PC-3 (cell line): Measurements from ENCODE around the gene DGKD. TPM values are rescaled to one million over a fixed set of nuclear protein-coding genes. Genes with fewer than 3 reads are reported as not detected.
A peak's percentile ranks its signal among the peaks of the same experiment; 100 is the strongest.

Source experiments
- ATAC-seq: fragments of 200-7000 bp; cut with Tn5 transposase; 2 replicates; pipeline ENCODE4 v1.9.1; 2020; ENCODE audit warnings: mild to moderate bottlenecking, moderate library complexity
- BruUV-seq: library from RNA; stranded (reverse); fragments of 400-500 nt; replicated peaks from 2 replicates; lab custom pipeline; 2021; lab: Mats Ljungman, UMichigan
- CTCF ChIA-PET: fragments of 300-600 bp; sonication (Branson Sonifier 250); formaldehyde crosslinking; loops from one replicate; lab custom pipeline; 2022; ENCODE audit warnings: antibody characterized with exemption; lab: Charles Lee
- POLR2A ChIA-PET: fragments of 300-600 bp; sonication (Branson Sonifier 250); formaldehyde crosslinking; loops from one replicate; lab custom pipeline; 2022; ENCODE audit warnings: antibody characterized with exemption; ENCODE audit not compliant: unreplicated experiment; lab: Charles Lee
- DNase-seq: peaks from one replicate; pipeline ENCODE4 v3.0.0-alpha.2; 2015
- H2AFZ ChIP-seq: fragments of 300-600 bp; sonication (generic); 2 replicates; pipeline ENCODE4 v1.6.0; 2016; ENCODE audit warnings: antibody characterized with exemption, low read length
- H3F3A ChIP-seq: fragments of 300-600 bp; sonication (generic); one replicate; pipeline ENCODE4 v1.6.0; 2017; ENCODE audit warnings: antibody characterized with exemption, low read length, control low read depth, mild to moderate bottlenecking; ENCODE audit not compliant: unreplicated experiment
- H3K27ac ChIP-seq: fragments of 300-600 bp; sonication (generic); 2 replicates; pipeline ENCODE4 v1.5.1; 2016; ENCODE audit warnings: mild to moderate bottlenecking, low read length
- H3K27me3 ChIP-seq: fragments of 300-600 bp; sonication (generic); 2 replicates; pipeline ENCODE4 v1.6.1; 2016; ENCODE audit warnings: low read length, mixed read lengths
- H3K36me3 ChIP-seq: fragments of 300-600 bp; sonication (generic); 2 replicates; pipeline ENCODE4 v1.6.1; 2016; ENCODE audit warnings: low read depth, mixed run types, low read length, mixed read lengths
- H3K4me1 ChIP-seq: fragments of 300-600 bp; sonication (generic); 2 replicates; pipeline ENCODE4 v1.5.1; 2016; ENCODE audit warnings: low read length; ENCODE audit not compliant: insufficient read depth
- H3K4me2 ChIP-seq: fragments of 300-600 bp; sonication (generic); 2 replicates; pipeline ENCODE4 v1.6.0; 2016; ENCODE audit warnings: low read length
- H3K4me3 ChIP-seq: fragments of 300-600 bp; sonication (generic); 2 replicates; pipeline ENCODE4 v1.5.1; 2016; ENCODE audit warnings: mild to moderate bottlenecking, low read length, mixed read lengths
- H3K79me2 ChIP-seq: fragments of 300-600 bp; sonication (generic); 2 replicates; pipeline ENCODE4 v1.6.1; 2017; ENCODE audit warnings: low read length, mixed read lengths
- H3K9ac ChIP-seq: fragments of 300-600 bp; sonication (generic); 2 replicates; pipeline ENCODE4 v1.6.0; 2016; ENCODE audit warnings: mild to moderate bottlenecking, low read length
- H3K9me2 ChIP-seq: fragments of 300-600 bp; sonication (generic); replicated peaks from 2 replicates; pipeline ENCODE4 v1.6.1; 2016; ENCODE audit warnings: mixed run types, low read length, mixed read lengths
- H3K9me3 ChIP-seq: fragments of 300-600 bp; sonication (generic); 2 replicates; pipeline ENCODE4 v1.6.1; 2016; ENCODE audit warnings: low read length, mixed read lengths
- H4K20me1 ChIP-seq: fragments of 300-600 bp; sonication (generic); 2 replicates; pipeline ENCODE4 v1.6.1; 2016; ENCODE audit warnings: low read length, mixed read lengths
- EZH2 ChIP-seq: fragments of 300-600 bp; sonication (generic); IDR thresholded peaks from one replicate; pipeline ENCODE4 v1.6.1; 2017; ENCODE audit warnings: antibody characterized with exemption, mild to moderate bottlenecking, low read length; ENCODE audit not compliant: unreplicated experiment
- EZH2phosphoT487 ChIP-seq: fragments of 300-600 bp; sonication (generic); IDR thresholded peaks from 2 replicates; pipeline ENCODE4 v1.6.1; 2018; ENCODE audit warnings: mild to moderate bottlenecking, antibody characterized with exemption, low read length, borderline replicate concordance
- intact Hi-C: fragments of 100-400 bp; cut with micrococcal nuclease; formaldehyde crosslinking; loops from 2 replicates; pipeline ENCODE4 v1.9.0; 2023
- total RNA-seq: library from RNA; depleted of rRNA; stranded (reverse); fragments of >200 nt; gene quantifications from 2 replicates; pipeline ENCODE4 v1.2.3, GENCODE V29; 2014
- TF ChIP-seq, protein P1 (sequence below): fragments of 300-600 bp; sonication (generic); conservative IDR thresholded peaks from 2 replicates; pipeline ENCODE4 v1.5.1; 2017; ENCODE audit warnings: antibody characterized with exemption, low read depth, mild to moderate bottlenecking, low read length

Gene DGKD
- total RNA-seq, 1 experiment from 2014 or later, result 23.3 TPM

GRCh38 chr2:233438573-233439147, 84.4 kb downstream of the DGKD start:
- no peaks in the 10 kb centered on the region for H3K27me3 ChIP-seq
- no peak overlapping the region for H3K4me2 ChIP-seq
- no peaks in the 10 kb centered on the region for H3K9me2 ChIP-seq
- POLR2A ChIA-PET, result no interaction called here
- no peak overlapping the region for H3K9ac ChIP-seq
- H3F3A ChIP-seq, result no peaks in the 10 kb centered on the region
- no peak overlapping the region for H2AFZ ChIP-seq
- no peak overlapping the region for H3K27ac ChIP-seq
- no peak for ATAC-seq
- no peaks in the 10 kb centered on the region for H3K9me3 ChIP-seq
- TF ChIP-seq EZH2phosphoT487 (no peak), EZH2 (no peak)
- TF ChIP-seq, protein P1, sequence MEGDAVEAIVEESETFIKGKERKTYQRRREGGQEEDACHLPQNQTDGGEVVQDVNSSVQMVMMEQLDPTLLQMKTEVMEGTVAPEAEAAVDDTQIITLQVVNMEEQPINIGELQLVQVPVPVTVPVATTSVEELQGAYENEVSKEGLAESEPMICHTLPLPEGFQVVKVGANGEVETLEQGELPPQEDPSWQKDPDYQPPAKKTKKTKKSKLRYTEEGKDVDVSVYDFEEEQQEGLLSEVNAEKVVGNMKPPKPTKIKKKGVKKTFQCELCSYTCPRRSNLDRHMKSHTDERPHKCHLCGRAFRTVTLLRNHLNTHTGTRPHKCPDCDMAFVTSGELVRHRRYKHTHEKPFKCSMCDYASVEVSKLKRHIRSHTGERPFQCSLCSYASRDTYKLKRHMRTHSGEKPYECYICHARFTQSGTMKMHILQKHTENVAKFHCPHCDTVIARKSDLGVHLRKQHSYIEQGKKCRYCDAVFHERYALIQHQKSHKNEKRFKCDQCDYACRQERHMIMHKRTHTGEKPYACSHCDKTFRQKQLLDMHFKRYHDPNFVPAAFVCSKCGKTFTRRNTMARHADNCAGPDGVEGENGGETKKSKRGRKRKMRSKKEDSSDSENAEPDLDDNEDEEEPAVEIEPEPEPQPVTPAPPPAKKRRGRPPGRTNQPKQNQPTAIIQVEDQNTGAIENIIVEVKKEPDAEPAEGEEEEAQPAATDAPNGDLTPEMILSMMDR, result no peak
- no TSS peak for BruUV-seq
- H3K36me3 ChIP-seq, result peaks cover 31% of the 10 kb centered on the region; the same call in 1 of the 2 replicates
- H3K79me2 ChIP-seq, result peaks cover 3% of the 10 kb centered on the region
- CTCF ChIA-PET, result no interaction called here
- no peaks in the 10 kb centered on the region for H3K4me1 ChIP-seq
- intact Hi-C loops, result no loop called here
- no peak for DNase-seq
- H3K4me3 ChIP-seq, result no peak overlapping the region
- no peaks in the 10 kb centered on the region for H4K20me1 ChIP-seq

GRCh38 chr2:233439191-233439590, 84.9 kb downstream of the DGKD start:
- no peaks in the 10 kb centered on the region for H4K20me1 ChIP-seq
- H3K4me2 ChIP-seq, result no peak overlapping the region
- H3K9ac ChIP-seq, result no peak overlapping the region
- no peaks in the 10 kb centered on the region for H3K4me1 ChIP-seq
- DNase-seq, result peak; percentile 32
- intact Hi-C loops, result no loop called here
- TF ChIP-seq EZH2phosphoT487, result no peak
- TF ChIP-seq EZH2, result no peak
- TF ChIP-seq, protein P1, result no peak
- H3K9me3 ChIP-seq, result no peaks in the 10 kb centered on the region
- no peaks in the 10 kb centered on the region for H3F3A ChIP-seq
- CTCF ChIA-PET, result no interaction called here
- POLR2A ChIA-PET, result no interaction called here
- H3K27ac ChIP-seq, result no peak overlapping the region
- peak; percentile 36; the same call in 1 of the 2 replicates for ATAC-seq
- H3K79me2 ChIP-seq, result no peaks in the 10 kb centered on the region
- H3K27me3 ChIP-seq, result no peaks in the 10 kb centered on the region
- H2AFZ ChIP-seq, result no peak overlapping the region
- H3K9me2 ChIP-seq, result no peaks in the 10 kb centered on the region
- H3K4me3 ChIP-seq, result no peak overlapping the region
- BruUV-seq, result no TSS peak
- H3K36me3 ChIP-seq, result peaks cover 32% of the 10 kb centered on the region; the same call in 1 of the 2 replicates

- no peaks in the 10 kb centered on the region for H3K27me3 ChIP-seq
- DNase-seq, result no peak
- H3K9me3 ChIP-seq, result no peaks in the 10 kb centered on the region
- TF ChIP-seq, protein P1, result no peak
- TF ChIP-seq EZH2phosphoT487, result no peak
- TF ChIP-seq EZH2, result no peak
- no peak for ATAC-seq
- H3K36me3 ChIP-seq, result peaks cover 29% of the 10 kb centered on the region; the same call in 1 of the 2 replicates
- no peak overlapping the region for H3K27ac ChIP-seq
- H3K9me2 ChIP-seq, result no peaks in the 10 kb centered on the region
- BruUV-seq, result no TSS peak
- H3K4me2 ChIP-seq, result no peak overlapping the region
- CTCF ChIA-PET, result no interaction called here
- H3F3A ChIP-seq, result no peaks in the 10 kb centered on the region
- H3K9ac ChIP-seq, result no peak overlapping the region
- H2AFZ ChIP-seq, result no peak overlapping the region
- no peaks in the 10 kb centered on the region for H3K4me1 ChIP-seq
- H3K79me2 ChIP-seq, result no peaks in the 10 kb centered on the region
- H3K4me3 ChIP-seq, result no peak overlapping the region
- POLR2A ChIA-PET, result no interaction called here
- intact Hi-C loops, result loop anchor here (5.0 to 10.0 kb wide), 3 partner anchors 83 to 186 kb away; partner anchors contain the start of gene ATG16L1
- no peaks in the 10 kb centered on the region for H4K20me1 ChIP-seq
Observed at GRCh38 chr2:233440314-233440713, 86.0 kb downstream of the DGKD start.
